DMS53 treated with DMSO at 0.1 percent for 48 hours (cell line): ENCODE data around the gene SCT.
A peak's percentile ranks its signal among the peaks of the same experiment; 100 is the strongest.

Experiments used
- DNase-seq: peaks from one replicate; lab custom pipeline; 2025; ENCODE audit not compliant: unreplicated experiment; lab: John Stamatoyannopoulos, UW

The SCT gene

GRCh38 chr11:611001-611996 lies 15.7 kb downstream of the SCT start:
- DNase-seq = no peak

DNA sequence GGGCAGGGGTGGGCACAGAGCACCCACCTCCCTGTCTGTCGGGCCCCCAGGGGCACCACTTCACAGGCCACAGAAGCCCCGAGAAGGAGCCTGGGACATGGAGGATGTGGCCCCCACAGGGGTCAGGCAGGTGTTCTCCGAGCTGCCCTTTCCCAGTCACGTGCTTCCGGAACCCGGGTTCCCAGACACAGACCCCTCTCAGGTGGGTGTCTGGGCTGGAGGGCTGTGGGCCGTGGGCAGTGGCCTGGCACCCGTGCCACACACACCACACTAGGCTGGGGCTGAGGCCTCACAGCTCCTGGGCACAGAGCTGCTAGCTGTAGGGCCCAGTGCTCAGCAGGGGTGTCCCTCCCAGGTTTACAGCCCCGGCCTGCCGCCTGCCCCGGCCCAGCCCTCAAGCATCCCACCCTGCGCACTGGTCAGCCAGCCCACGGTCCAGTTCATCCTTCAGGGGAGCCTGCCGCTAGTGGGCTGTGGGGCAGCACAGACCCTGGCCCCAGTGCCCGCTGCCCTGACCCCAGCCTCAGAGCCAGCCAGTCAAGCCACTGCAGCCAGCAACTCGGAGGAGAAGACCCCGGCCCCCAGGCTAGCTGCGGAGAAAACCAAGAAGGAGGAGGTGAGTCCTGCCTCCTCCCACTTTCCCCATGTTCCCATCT lies 16.7 kb downstream of the SCT start:
- no peak for DNase-seq

GRCh38 chr11:609341-609811 lies 17.6 kb downstream of the SCT start:
- DNase-seq = no peak

- DNase-seq = no peak
Observed at GRCh38 chr11:608791-609251, 18.2 kb downstream of the SCT start.

GRCh38 chr11:607971-608659 lies 18.9 kb downstream of the SCT start:
- no peak for DNase-seq

GRCh38 chr11:607020-607780 lies 19.8 kb downstream of the SCT start:
- no peak for DNase-seq

DNA sequence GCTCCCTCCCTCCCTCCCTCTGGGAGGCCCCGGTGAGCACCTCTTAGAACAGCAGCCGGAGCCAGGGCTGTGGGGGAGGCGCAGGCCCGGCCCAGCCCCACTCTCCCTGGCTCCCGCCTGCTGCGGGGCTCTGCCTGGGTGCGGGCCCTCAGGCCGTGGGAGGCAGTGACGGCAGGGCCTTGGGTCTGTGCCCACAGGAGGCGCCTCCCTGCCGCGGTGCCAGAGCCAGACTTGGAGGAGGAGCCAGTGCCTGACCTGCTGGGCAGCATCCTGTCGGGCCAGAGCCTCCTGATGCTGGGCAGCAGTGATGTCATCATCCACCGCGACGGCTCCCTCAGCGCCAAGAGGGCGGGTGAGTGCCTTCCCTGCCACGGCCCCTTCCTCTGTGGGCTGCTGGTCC lies 20.7 kb downstream of the SCT start:
- DNase-seq = peak; percentile 1

DNA sequence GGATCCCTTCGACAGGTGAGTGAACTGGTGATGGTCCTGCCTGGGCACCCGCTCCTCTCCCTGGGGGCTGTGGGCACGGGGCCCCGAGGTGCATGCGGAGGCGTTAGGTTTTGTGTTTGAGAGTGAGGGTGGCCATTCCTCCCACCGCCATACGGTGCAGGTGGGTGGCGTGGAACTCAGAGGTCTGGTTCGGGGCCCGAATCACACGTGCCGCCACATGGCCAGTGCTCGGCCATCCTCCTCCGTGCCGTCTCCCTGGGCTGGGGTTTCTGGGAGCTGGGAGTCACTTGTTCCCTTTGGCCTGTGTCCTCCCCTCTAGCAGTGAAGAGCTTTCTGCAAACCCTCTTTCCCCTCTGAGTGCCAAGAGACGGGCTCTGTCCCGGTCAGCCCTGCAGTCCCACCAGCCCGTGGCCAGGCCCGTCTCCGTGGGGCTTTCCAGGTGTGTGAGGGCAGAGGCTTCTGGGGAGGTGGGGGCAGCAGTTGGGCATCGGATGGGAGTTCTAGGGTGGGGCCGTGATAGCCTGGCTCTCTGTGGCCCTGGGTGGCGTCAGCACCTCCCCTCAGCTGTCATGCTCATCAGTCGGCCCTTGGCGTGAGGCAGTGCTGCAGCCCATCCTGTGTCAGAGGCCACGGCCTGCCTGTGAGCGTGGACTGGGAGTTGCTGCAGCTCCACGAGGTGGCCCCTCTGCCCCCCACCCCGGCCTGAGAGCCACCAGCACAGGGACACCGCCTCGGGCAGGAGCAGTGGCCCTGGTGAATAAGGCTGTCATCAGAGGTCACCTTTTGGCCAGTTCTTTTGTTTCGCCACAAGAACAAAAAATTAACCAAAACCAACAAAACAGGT lies 21.5 kb downstream of the SCT start:
- no peak for DNase-seq

GRCh38 chr11:603154-603553 lies 23.8 kb downstream of the SCT start:
- DNase-seq = no peak

GRCh38 chr11:601573-602245 lies 25.3 kb downstream of the SCT start:
- DNase-seq = no peak

GRCh38 chr11:598005-598680 lies 28.8 kb downstream of the SCT start:
- DNase-seq = no peak

DNA sequence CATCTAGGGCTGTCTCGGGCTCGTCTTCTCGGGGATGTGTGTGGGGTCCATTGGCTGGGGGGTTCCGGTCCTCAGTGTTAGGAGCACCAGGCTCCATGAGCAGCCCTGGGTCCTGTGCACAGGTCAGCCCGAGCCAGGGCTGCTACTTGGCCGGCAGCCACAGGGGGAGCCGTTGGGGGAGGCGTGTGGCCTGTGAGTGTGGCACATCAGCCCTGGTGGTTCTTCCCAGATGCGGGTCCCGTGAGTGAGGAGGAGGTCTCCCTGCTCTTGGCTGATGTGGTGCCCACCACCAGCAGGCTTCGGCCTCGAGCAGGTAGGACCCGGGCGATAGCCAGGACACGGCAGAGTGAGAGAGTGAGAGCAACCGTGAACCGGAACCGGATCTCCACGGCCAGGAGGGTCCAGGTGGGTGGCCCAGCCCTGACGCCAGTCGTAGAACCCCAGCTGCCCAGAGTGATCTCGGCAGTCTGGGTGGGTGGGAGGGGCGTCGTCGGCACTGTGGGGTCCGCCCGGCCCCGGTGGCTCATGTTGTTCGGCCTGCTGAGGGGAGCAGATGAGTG lies 29.7 kb downstream of the SCT start:
- no peak for DNase-seq

GRCh38 chr11:596374-596773 lies 30.6 kb downstream of the SCT start:
- no peak for DNase-seq

GRCh38 chr11:595400-595799 lies 31.6 kb downstream of the SCT start:
- no peak for DNase-seq

DNA sequence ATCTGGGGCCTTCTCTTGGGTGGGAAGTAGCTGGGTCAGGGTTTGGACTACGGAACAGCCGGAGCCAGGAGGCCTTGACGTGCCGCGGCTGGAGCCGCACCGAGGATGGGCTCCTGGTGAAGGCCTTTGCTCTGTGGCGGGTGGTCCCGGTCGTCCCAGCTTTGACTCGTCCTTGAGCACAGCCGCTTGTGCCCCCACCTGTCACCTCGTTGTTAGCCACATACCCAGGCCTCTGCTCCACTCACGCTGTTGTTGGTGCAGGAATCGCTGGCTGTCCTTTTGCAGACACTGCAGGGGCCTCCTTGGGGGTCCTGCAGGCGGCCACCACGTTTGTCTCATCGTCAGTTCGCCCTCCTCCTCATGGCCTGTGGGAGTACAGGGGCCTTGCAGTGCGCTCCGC lies 33.6 kb downstream of the SCT start:
- DNase-seq = no peak

- no peak for DNase-seq
Observed at GRCh38 chr11:592918-593317, 34.1 kb downstream of the SCT start.

- no peak for DNase-seq
Observed at GRCh38 chr11:592501-592900, 34.5 kb downstream of the SCT start.

DNA sequence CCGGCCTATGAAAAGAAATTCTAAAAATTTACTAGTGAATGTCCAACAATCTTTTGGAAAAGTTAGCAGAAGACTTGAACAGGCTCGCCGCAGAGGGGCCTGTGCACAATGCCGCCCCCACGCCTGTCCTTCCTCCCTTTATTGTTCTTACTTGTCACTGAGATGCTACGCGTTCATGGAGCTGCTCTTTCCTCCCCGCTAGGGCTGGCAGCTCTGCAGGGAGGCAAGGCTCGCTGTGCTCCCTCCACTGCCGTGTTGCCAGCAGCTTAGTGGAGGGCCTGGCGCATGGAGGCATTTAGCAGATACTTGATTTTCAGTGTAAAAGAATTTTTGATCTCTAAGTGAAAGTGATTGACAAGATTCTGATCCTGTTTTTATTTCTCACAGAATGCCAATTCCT lies 36.0 kb downstream of the SCT start:
- no peak for DNase-seq
